ENCODE measurements around the gene ANKRD66. TPM values are rescaled to one million over a fixed set of nuclear protein-coding genes. Genes with fewer than 3 reads are reported as not detected.
A peak's percentile ranks its signal among the peaks of the same experiment; 100 is the strongest.

The ANKRD66 gene
- total RNA-seq, 1 donor from 2014 or later: not detected

DNA sequence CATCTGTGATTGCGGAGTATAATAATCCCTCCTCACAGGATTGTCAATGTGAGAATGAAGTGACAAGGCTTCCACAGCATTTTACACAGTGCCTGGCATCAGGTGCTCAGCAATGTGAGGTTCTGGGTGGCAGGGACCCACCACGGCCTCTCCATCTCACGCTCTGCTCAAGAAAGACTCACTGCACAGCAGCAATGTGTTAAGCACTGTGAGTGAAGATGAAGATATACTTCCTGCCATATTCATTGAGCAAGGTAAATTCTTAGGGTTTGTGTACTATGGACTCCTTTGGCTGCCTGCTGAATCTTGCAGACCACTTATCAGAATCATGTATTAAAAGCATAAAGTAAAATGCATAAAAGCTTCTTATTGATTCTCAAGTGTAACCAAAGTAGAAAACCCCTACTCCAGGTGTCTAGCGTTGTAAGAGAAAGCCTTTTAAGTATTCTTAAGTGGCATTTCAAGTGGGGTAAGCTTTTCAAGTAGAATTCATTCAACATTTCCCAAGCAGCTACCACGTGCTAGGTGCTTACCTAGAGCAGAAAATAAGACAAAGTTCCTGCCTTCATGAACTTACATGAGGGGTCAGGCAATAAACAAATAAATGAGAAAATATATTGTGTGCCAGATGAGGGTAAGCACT, 29.5 kb downstream of the ANKRD66 start:
- H3K27me3 ChIP-seq (ENCODE audit: control insufficient read depth, insufficient read depth, low read length): no peaks in the 10 kb centered on the region

DNA sequence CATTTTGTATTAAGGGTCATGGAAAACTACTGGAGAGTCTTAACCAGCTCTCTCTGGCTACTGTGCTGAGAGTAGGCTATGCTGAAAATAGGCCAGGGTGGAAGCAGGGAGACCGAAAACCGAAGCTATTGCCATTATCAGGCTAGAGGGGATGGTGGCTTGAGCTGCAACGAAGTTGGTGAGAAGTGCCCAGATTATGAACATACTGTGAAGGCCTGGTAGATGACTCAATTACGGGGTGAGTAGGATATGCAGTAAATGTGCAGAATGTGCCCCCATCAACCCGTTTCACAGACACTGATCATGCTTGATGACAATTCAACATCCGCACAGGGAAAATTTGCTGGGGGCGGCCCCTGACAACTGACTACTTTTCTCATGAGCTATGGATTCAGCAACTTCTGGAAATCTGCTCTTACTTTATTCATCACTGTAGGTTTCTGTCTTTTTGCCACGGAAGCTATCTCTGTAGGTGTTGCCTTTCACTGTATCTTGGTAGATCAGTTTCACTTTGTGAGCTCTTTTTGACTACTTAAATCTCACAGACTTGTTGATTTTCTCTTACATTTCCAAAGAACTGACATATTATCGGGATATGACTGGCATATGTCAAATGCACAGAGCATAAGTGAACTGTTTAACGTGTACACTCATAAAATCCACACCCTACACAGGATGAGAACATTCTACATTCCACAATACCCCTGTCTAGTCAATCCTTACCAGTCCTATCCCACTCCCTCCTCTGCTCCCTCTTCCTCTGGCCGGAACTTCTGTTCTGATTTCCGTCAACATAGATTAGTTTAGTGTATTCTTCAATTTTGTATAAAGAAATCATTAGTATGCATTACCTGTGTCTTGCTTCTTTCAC, 31.0 kb downstream of the ANKRD66 start:
- Histone ChIP-seq H3K27me3 (ENCODE audit: control insufficient read depth, insufficient read depth, low read length) (no peaks in the 10 kb centered on the region), H3K36me3 (ENCODE audit: control insufficient read depth, insufficient read depth, low read length) (no peaks in the 10 kb centered on the region), H3K4me3 (ENCODE audit: low read depth, low read length) (no peak overlapping the region)
- TF ChIP-seq, protein P1, sequence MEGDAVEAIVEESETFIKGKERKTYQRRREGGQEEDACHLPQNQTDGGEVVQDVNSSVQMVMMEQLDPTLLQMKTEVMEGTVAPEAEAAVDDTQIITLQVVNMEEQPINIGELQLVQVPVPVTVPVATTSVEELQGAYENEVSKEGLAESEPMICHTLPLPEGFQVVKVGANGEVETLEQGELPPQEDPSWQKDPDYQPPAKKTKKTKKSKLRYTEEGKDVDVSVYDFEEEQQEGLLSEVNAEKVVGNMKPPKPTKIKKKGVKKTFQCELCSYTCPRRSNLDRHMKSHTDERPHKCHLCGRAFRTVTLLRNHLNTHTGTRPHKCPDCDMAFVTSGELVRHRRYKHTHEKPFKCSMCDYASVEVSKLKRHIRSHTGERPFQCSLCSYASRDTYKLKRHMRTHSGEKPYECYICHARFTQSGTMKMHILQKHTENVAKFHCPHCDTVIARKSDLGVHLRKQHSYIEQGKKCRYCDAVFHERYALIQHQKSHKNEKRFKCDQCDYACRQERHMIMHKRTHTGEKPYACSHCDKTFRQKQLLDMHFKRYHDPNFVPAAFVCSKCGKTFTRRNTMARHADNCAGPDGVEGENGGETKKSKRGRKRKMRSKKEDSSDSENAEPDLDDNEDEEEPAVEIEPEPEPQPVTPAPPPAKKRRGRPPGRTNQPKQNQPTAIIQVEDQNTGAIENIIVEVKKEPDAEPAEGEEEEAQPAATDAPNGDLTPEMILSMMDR (IDR thresholded peaks at IDR 0.05; ENCODE audit: insufficient read depth, low read length, poor library complexity, severe bottlenecking): no peak
- no peak for DNase-seq (ENCODE audit: low read depth)

More for the DNA sequence above, 29.5 kb downstream of the ANKRD66 start:
- TF ChIP-seq, protein P1 (IDR thresholded peaks at IDR 0.05; ENCODE audit: insufficient read depth, low read length, poor library complexity, severe bottlenecking): no peak
- Histone ChIP-seq H3K4me3 (ENCODE audit: low read depth, low read length) (no peak overlapping the region), H3K36me3 (ENCODE audit: control insufficient read depth, insufficient read depth, low read length) (no peaks in the 10 kb centered on the region)
- no peak for DNase-seq (ENCODE audit: low read depth)

DNA sequence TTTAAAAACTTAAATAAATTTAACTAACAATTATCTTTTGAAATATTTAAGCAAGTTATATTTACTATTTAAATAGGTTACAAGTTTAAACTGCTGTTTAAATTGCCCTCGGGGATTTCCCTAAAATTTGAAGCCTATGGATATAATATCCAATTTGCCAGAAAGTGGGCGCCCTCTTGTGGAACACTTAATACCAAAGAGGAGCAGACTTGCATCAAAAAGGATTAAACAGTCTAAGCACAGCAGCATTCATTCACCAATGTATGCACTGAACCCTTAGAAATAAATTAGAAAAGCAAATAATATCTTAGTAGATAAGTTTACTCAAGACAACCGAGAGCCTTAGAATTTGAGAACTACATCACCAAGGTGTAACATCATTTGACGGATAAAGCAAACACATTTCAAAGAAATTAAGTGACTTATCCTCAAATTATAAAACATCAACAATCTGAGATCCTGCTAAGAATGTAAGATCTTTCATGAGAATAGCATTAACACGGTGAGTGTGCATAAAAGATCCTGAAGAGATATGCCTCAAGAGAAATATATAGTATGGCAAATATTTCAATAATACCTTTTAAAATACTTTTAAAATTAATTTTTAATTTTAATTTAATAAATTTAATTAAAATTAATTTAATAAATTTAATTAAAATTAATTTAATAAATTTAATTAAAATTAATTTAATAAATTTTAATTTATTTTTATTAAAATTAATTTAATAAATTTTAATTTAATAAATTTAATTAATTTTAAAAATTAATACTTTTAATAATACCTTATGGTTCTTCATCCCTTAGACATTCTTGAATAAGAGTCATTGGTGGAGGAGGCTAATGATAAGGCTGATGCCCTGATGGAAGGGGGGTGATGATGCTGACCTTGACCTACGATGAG, 35.0 kb downstream of the ANKRD66 start:
- no peaks in the 10 kb centered on the region for H3K36me3 ChIP-seq (ENCODE audit: control insufficient read depth, insufficient read depth, low read length)
- TF ChIP-seq, protein P1 (IDR thresholded peaks at IDR 0.05; ENCODE audit: insufficient read depth, low read length, poor library complexity, severe bottlenecking): peak; percentile 83
- H3K27me3 ChIP-seq (ENCODE audit: control insufficient read depth, insufficient read depth, low read length): no peaks in the 10 kb centered on the region
- DNase-seq (ENCODE audit: low read depth): no peak
- no peak overlapping the region for H3K4me3 ChIP-seq (ENCODE audit: low read depth, low read length)

DNA sequence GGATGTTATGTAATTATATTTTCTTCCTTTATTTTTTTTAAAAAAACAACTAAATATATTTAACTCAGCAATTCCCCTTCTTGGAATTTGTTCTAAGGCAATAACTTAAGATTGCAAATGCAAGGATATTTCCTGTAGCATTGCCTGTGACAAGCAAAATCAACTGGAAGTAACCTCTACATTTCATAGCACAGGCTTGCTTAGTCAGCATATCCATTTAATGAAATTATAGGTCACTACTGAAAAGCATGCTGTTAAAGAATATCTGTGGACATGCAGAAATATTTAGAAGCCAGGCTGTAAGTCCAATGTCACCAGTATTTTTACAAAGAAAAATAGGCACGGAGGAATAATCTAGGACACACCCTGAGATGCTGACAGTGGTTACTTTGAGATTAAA, 37.8 kb downstream of the ANKRD66 start:
- Histone ChIP-seq H3K4me3 (ENCODE audit: low read depth, low read length) (no peak overlapping the region), H3K27me3 (ENCODE audit: control insufficient read depth, insufficient read depth, low read length) (no peaks in the 10 kb centered on the region), H3K36me3 (ENCODE audit: control insufficient read depth, insufficient read depth, low read length) (no peaks in the 10 kb centered on the region)
- no peak for DNase-seq (ENCODE audit: low read depth)
- TF ChIP-seq, protein P1 (IDR thresholded peaks at IDR 0.05; ENCODE audit: insufficient read depth, low read length, poor library complexity, severe bottlenecking): no peak

DNA sequence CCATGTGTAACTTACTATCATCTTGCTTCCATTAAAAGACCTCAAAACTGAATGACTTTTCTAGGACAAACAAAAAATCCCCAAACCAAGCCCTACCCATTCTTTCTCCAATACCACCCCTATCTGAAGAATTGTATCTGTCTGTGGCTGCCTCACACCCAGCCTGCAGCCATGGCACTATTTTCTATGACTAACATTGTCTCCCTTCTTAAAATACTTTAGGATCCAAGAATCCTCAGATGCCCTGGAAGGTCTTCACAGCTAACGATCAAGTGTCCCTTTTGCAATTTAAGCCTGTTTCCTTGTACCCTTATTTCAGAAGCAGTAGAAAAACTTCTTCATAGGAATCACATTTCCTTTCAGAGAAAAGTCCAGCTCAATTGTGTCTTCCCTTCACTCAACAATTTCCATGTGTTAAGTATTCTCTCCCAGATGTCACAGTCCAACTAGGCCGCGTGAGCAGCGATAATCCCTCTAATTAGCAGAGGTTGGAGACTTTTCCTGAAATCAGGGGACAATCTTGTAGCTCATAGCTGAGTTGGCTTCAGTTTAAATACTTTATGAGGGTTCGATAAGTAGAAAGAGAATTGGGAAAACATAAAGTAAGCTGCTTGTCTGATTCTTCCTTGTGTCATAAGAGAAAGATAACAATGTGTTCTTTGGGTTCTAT, 41.3 kb downstream of the ANKRD66 start:
- H3K36me3 ChIP-seq (ENCODE audit: control insufficient read depth, insufficient read depth, low read length): no peaks in the 10 kb centered on the region
- TF ChIP-seq, protein P1 (IDR thresholded peaks at IDR 0.05; ENCODE audit: insufficient read depth, low read length, poor library complexity, severe bottlenecking): no peak
- no peaks in the 10 kb centered on the region for H3K27me3 ChIP-seq (ENCODE audit: control insufficient read depth, insufficient read depth, low read length)
- no peak overlapping the region for H3K4me3 ChIP-seq (ENCODE audit: low read depth, low read length)
- DNase-seq (ENCODE audit: low read depth): no peak

Data from kidney epithelial cell (primary cell).